Stimulated activated naive B cell treated with anti-CD40 and anti-IgM and Interleukin-4, amounts not matched to agents 10 μg/mL and 1 μg/mL and 100 μg/mL, for 72 hours (primary cell): ENCODE data around the gene MOG.

Source experiments
- ATAC-seq, 2 donors: fragments of 150-1000 bp; cut with Tn5 transposase; replicated peaks; 2 replicates each; pipeline ENCODE4 v1.10.0; 2021; ENCODE audit warnings: moderate library complexity in 1 of 2
- DNase-seq: peaks from one replicate; pipeline ENCODE4 v3.0.0; 2021
- H3K27ac Mint-ChIP-seq: one replicate; pipeline ENCODE4 v1.8.0; 2022; ENCODE audit warnings: mild to moderate bottlenecking, mixed read lengths
- H3K27me3 Mint-ChIP-seq, 2 donors: one replicate each; pipeline ENCODE4 v1.8.0; 2022; ENCODE audit warnings: mixed read lengths in 2 of 2
- H3K36me3 Mint-ChIP-seq, 2 donors: one replicate each; pipeline ENCODE4 v1.8.0; 2022; ENCODE audit warnings: mixed read lengths in 2 of 2, mild to moderate bottlenecking in 1 of 2
- H3K4me1 Mint-ChIP-seq, 2 donors: one replicate each; pipeline ENCODE4 v1.8.0; 2022; ENCODE audit warnings: mixed read lengths in 2 of 2, mild to moderate bottlenecking in 1 of 2
- H3K4me3 Mint-ChIP-seq, 2 donors: one replicate each; pipeline ENCODE4 v1.8.0; 2022; ENCODE audit warnings: mild to moderate bottlenecking in 2 of 2, mixed read lengths in 2 of 2, moderate library complexity in 1 of 2
- H3K9me3 Mint-ChIP-seq, 2 donors: one replicate each; pipeline ENCODE4 v1.8.0; 2022; ENCODE audit warnings: mixed read lengths in 2 of 2, mild to moderate bottlenecking in 1 of 2

The MOG gene

DNA sequence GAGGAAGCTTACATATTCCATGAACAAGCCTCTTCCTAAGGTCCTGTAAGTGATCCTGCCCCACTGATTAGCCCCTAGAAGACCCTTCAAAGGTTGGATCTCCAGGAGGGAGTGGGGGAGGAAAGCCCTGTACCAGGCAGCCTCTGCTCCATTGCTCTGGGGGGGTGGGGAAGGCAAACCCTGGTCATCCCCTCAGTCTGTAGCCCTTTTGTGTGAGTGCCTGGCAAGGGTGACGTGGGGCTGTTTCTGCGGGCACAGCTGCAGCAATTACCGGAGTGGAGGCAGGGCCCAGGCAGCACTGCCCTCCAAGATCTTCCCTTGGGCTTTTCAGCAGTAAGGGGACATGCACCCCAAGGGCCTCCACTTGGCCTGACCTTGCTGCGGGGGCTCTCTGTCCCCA lies at the start of gene MOG:
TSS of gene MOG (plus strand) at position 295 of the 400 bp plus-strand sequence. CDS start 118 bp downstream, outside the sequence.
- H3K27me3 Mint-ChIP-seq = peaks cover 31 to 53% of the 10 kb centered on the region in 2 donors
- no peak for DNase-seq
- peaks cover under 1 to 2% of the 10 kb centered on the region in 2 donors for H3K4me1 Mint-ChIP-seq
- H3K9me3 Mint-ChIP-seq = no peaks in the 10 kb centered on the region
- no peak within 1 kb of the TSS for H3K27ac Mint-ChIP-seq
- no peak within 1 kb of the TSS for H3K4me3 Mint-ChIP-seq
- no peaks in the 10 kb centered on the region for H3K36me3 Mint-ChIP-seq
- no peak for ATAC-seq

DNA sequence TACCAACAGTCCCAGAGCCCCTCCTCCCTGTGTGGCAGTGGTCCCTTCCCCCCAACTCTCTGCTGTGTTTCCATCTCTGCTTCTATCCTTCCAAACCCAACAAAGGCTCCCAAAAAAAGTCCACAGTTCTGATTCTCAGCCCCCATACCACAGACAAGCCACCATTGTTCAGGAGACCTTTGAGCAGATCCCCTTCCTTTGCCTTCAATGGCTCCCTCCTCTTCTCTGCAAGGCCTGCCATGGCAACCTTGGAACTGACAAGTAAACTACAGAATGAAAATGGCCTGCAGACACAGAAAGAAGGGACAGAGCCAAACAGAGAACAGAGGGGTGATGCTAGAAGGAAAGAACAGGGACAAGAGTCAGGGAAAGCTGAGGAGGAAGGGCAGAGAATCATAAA lies 48.8 kb upstream of the MOG start:
- no peaks in the 10 kb centered on the region for H3K9me3 Mint-ChIP-seq
- ATAC-seq = no peak
- no peaks in the 10 kb centered on the region for H3K4me1 Mint-ChIP-seq
- DNase-seq = no peak
- H3K36me3 Mint-ChIP-seq = peaks cover 56 to 73% of the 10 kb centered on the region in 2 donors
- no peaks in the 10 kb centered on the region for H3K27me3 Mint-ChIP-seq
- H3K4me3 Mint-ChIP-seq = no peak overlapping the region
- peak overlapping the region; percentile 3 for H3K27ac Mint-ChIP-seq

DNA sequence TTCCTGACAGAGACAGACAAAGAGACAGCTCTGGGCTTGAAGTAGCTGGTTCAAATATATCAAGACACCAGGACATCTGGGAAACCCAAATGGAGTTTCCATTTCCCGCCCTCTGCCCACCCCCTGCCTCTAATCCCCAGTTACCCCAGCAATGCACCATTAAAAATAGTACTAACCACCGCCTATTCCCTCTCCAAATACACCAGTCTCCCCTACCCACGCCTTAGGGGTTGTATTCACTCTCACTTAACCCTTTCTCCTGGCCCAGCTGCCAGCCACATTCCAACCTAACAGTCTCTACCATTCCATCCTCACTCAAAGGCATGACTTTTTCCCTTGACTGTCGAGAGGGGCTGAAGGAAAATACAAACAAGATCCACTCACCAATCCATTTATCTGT lies 46.4 kb upstream of the MOG start:
- peaks cover 52 to 73% of the 10 kb centered on the region in 2 donors for H3K36me3 Mint-ChIP-seq
- no peak overlapping the region for H3K27ac Mint-ChIP-seq
- no peaks in the 10 kb centered on the region for H3K27me3 Mint-ChIP-seq
- ATAC-seq (no peak), DNase-seq (no peak)
- H3K4me1 Mint-ChIP-seq = no peaks in the 10 kb centered on the region
- no peaks in the 10 kb centered on the region for H3K9me3 Mint-ChIP-seq
- no peak overlapping the region for H3K4me3 Mint-ChIP-seq

GRCh38 chr6:29611426-29611825 lies 45.5 kb upstream of the MOG start:
- Mint-ChIP-seq H3K27ac (no peak overlapping the region), H3K4me1 (no peaks in the 10 kb centered on the region), H3K36me3 (peaks cover 48 to 65% of the 10 kb centered on the region in 2 donors)

DNA sequence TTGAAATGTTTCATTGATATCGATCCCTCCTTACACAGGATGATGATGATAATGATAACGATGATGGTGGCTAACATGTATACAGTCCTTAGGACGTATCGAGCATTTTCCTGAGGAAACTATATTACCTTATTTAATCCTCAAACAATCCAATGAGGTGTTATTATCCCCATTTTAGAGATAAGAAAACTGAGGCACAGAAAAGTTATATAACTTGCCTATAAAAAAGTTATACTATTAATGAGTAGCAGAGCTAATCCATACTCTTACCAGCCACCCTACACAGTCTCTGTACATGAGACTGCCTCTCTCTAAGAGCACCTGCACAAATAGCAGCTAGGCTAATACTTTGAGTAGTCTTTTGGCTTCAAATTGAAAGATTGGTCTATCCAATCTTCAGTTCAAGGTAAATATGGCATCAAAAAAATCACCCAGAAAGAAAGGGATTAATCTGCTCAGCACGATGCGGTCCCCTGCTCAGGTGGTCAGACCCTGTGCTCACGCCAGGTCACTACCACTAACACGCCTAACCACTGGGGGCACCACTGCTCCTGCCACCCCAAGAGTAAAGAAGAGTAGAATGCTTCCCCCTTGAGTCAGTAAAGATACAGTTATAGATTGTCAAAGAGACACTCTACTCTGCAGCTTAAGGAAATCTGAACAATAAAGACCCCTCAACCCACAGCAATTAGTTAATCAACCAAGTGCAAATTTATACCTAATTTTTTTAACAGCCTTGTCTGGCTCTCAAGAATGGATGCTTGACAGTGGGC lies 38.9 kb upstream of the MOG start:
- DNase-seq (no peak), ATAC-seq (no peak)
- H3K4me1 Mint-ChIP-seq = peaks cover 0 to 3% of the 10 kb centered on the region in 2 donors
- no peaks in the 10 kb centered on the region for H3K9me3 Mint-ChIP-seq
- peaks cover 33 to 55% of the 10 kb centered on the region in 2 donors for H3K36me3 Mint-ChIP-seq
- no peak overlapping the region for H3K4me3 Mint-ChIP-seq
- H3K27me3 Mint-ChIP-seq = no peaks in the 10 kb centered on the region
- no peak overlapping the region for H3K27ac Mint-ChIP-seq

More at GRCh38 chr6:29611426-29611825, 45.5 kb upstream of the MOG start:
- Mint-ChIP-seq H3K9me3 (no peaks in the 10 kb centered on the region), H3K27me3 (no peaks in the 10 kb centered on the region), H3K4me3 (no peak overlapping the region)
- DNase-seq = no peak
- no peak for ATAC-seq

DNA sequence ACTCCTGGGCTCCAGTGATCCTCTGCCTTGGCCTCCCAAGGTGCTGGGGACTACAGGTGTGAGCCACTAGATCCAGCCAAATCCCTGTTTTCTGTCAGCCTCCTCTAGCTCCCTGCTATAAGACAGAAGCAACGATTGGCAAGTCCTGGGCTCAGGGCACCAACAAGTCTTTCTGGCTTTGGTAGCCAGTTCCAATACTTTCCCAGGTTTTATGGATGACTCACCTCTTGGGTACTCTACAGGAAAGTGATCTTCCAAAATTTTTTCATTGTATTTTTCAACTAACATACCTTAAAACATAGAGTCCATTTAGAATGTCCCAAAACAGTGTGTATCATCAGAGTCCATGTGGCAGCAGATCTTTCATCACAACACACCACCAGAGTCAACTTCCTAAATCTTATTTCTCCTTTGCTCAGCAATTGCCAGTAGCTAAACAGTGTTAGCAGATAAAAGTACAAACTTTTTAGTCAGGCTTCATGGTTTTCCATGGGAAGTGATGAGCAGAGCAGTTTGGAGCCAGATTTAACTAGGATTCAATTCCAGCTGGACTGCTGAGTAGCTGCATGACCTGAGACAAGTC lies 37.2 kb upstream of the MOG start:
- Mint-ChIP-seq H3K36me3 (peaks cover 29 to 48% of the 10 kb centered on the region in 2 donors), H3K9me3 (no peaks in the 10 kb centered on the region), H3K27ac (no peak overlapping the region), H3K4me1 (peaks cover 0 to 3% of the 10 kb centered on the region in 2 donors), H3K4me3 (no peak overlapping the region), H3K27me3 (no peaks in the 10 kb centered on the region)
- DNase-seq = no peak
- ATAC-seq = no peak

- H3K4me3 Mint-ChIP-seq = no peak overlapping the region
- H3K9me3 Mint-ChIP-seq = no peaks in the 10 kb centered on the region
- H3K36me3 Mint-ChIP-seq = peaks cover 29 to 48% of the 10 kb centered on the region in 2 donors
- H3K27ac Mint-ChIP-seq = peak overlapping the region; percentile 6
- no peaks in the 10 kb centered on the region for H3K27me3 Mint-ChIP-seq
- ATAC-seq = no peak
- H3K4me1 Mint-ChIP-seq = peaks cover 0 to 6% of the 10 kb centered on the region in 2 donors
- DNase-seq = no peak
Observed at GRCh38 chr6:29620630-29621029, 36.3 kb upstream of the MOG start.

- DNase-seq (no peak), ATAC-seq (no peak)
- Mint-ChIP-seq H3K27ac (no peak overlapping the region), H3K27me3 (no peaks in the 10 kb centered on the region), H3K9me3 (no peaks in the 10 kb centered on the region), H3K4me3 (no peak overlapping the region), H3K4me1 (peaks cover 15 to 16% of the 10 kb centered on the region in 2 donors), H3K36me3 (peaks cover 21 to 35% of the 10 kb centered on the region in 2 donors)
Observed at GRCh38 chr6:29624520-29624961, 32.4 kb upstream of the MOG start.

GRCh38 chr6:29625337-29625930 lies 31.5 kb upstream of the MOG start:
- Mint-ChIP-seq H3K36me3 (peaks cover 17 to 29% of the 10 kb centered on the region in 2 donors), H3K4me3 (no peak overlapping the region), H3K4me1 (peaks cover 17 to 24% of the 10 kb centered on the region in 2 donors), H3K27ac (no peak overlapping the region), H3K27me3 (no peaks in the 10 kb centered on the region), H3K9me3 (no peaks in the 10 kb centered on the region)
- DNase-seq = no peak
- no peak for ATAC-seq

- H3K4me1 Mint-ChIP-seq = peaks cover 25 to 41% of the 10 kb centered on the region in 2 donors
- peaks cover 9 to 17% of the 10 kb centered on the region in 2 donors for H3K36me3 Mint-ChIP-seq
- no peaks in the 10 kb centered on the region for H3K9me3 Mint-ChIP-seq
- no peaks in the 10 kb centered on the region for H3K27me3 Mint-ChIP-seq
- no peak for DNase-seq
- ATAC-seq = no peak
- peak overlapping the region; percentile 86 to 92 for H3K4me3 Mint-ChIP-seq
- H3K27ac Mint-ChIP-seq = no peak overlapping the region
Observed at GRCh38 chr6:29626948-29627754, 29.7 kb upstream of the MOG start.

- Mint-ChIP-seq H3K27me3 (no peaks in the 10 kb centered on the region), H3K4me3 (peak overlapping the region; percentile 86 to 92), H3K27ac (peak overlapping the region; percentile 66), H3K9me3 (no peaks in the 10 kb centered on the region), H3K36me3 (peaks cover 6 to 9% of the 10 kb centered on the region in 2 donors), H3K4me1 (peaks cover 25 to 43% of the 10 kb centered on the region in 2 donors)
- DNase-seq = peak; percentile 26
- peak; percentile 24 to 26 for ATAC-seq
Observed at GRCh38 chr6:29627755-29628418, 29.0 kb upstream of the MOG start.

- peak overlapping the region; percentile 66 for H3K27ac Mint-ChIP-seq
- H3K4me3 Mint-ChIP-seq = peak overlapping the region; percentile 86 to 92
- ATAC-seq (peak; percentile 47 to 48), DNase-seq (peak; percentile 41)
- peaks cover 4 to 5% of the 10 kb centered on the region in 2 donors for H3K36me3 Mint-ChIP-seq
- peaks cover 31 to 50% of the 10 kb centered on the region in 2 donors for H3K4me1 Mint-ChIP-seq
- no peaks in the 10 kb centered on the region for H3K9me3 Mint-ChIP-seq
- H3K27me3 Mint-ChIP-seq = no peaks in the 10 kb centered on the region
Observed at GRCh38 chr6:29628419-29629281, 28.2 kb upstream of the MOG start.

DNA sequence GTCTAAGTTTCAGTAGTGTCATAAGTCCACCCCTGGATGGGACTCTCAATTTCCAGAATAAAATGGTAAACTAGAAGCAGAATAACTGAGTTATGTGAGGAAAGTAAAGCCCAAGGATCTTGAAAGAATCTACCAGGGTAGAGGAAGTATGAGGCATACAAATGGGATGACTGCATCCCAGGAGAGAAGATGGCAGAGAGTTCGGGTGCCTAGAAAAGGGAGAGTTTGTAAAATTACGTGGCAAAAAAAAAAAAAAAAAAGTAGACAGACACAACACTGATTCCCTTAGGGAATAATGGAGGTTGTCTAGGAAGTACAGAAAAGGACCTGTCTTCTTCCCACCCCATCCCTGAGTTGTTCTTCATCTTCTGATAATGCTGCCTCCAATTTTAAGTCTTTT lies 27.3 kb upstream of the MOG start:
- Mint-ChIP-seq H3K4me1 (peaks cover 38 to 59% of the 10 kb centered on the region in 2 donors), H3K9me3 (no peaks in the 10 kb centered on the region), H3K27ac (no peak overlapping the region), H3K36me3 (no peaks in the 10 kb centered on the region), H3K27me3 (no peaks in the 10 kb centered on the region), H3K4me3 (no peak overlapping the region)
- DNase-seq (no peak), ATAC-seq (no peak)
